UCSD-AML1 (cell line): ENCODE results near the gene LRRC4B.

Experiments
- DNase-seq: peaks from one replicate; lab custom pipeline; 2025; ENCODE audit not compliant: unreplicated experiment; lab: John Stamatoyannopoulos, UW

The LRRC4B gene

GRCh38 chr19:50509366-50509765 lies 58.9 kb downstream of the LRRC4B start:
- no peak for DNase-seq

GRCh38 chr19:50508843-50509190 lies 59.4 kb downstream of the LRRC4B start:
- no peak for DNase-seq

GRCh38 chr19:50507376-50507775 lies 60.9 kb downstream of the LRRC4B start:
- DNase-seq, result no peak

GRCh38 chr19:50506700-50507099 lies 61.5 kb downstream of the LRRC4B start:
- no peak for DNase-seq

GRCh38 chr19:50505856-50506611 lies 62.2 kb downstream of the LRRC4B start:
- no peak for DNase-seq

- DNase-seq, result no peak
These were observed 66.4 kb downstream of the LRRC4B start for GRCh38 chr19:50501568-50502475.

GRCh38 chr19:50501186-50501567 lies 67.1 kb downstream of the LRRC4B start:
- DNase-seq, result no peak

- no peak for DNase-seq
These were observed 67.5 kb downstream of the LRRC4B start for GRCh38 chr19:50500753-50501151.

GRCh38 chr19:50500060-50500752 lies 68.0 kb downstream of the LRRC4B start:
- no peak for DNase-seq

- no peak for DNase-seq
These were observed 69.8 kb downstream of the LRRC4B start for GRCh38 chr19:50498219-50499056.

GRCh38 chr19:50497022-50497405 lies 71.2 kb downstream of the LRRC4B start:
- DNase-seq, result no peak

- no peak for DNase-seq
These were observed 71.8 kb downstream of the LRRC4B start for GRCh38 chr19:50496189-50497021.

GRCh38 chr19:50495020-50495531 lies 73.2 kb downstream of the LRRC4B start:
- no peak for DNase-seq

- DNase-seq, result no peak
These were observed 73.8 kb downstream of the LRRC4B start for GRCh38 chr19:50494186-50495019.

GRCh38 chr19:50493171-50493570 lies 75.1 kb downstream of the LRRC4B start:
- no peak for DNase-seq

GRCh38 chr19:50492303-50493052 lies 75.8 kb downstream of the LRRC4B start:
- DNase-seq, result peak; percentile 29

GRCh38 chr19:50490991-50491472 lies 77.2 kb downstream of the LRRC4B start:
- no peak for DNase-seq

GRCh38 chr19:50490411-50490811 lies 77.8 kb downstream of the LRRC4B start:
- DNase-seq, result no peak
